Vagina (tissue), 2 donors: Measurements from ENCODE around the gene ENTREP3. TPM values are rescaled to one million over a fixed set of nuclear protein-coding genes. Genes with fewer than 3 reads are reported as not detected.
"Not testable (repeated sequence)": the region's sequence is repeated elsewhere in the genome, so short reads cannot be mapped to it uniquely, and the experiment has no call there.

ENCODE experiments used
- DNase-seq, 2 donors: peaks; one replicate each; pipeline ENCODE4 v3.0.0-alpha.2; 2017; ENCODE audit errors: extremely low spot score in 2 of 2
- H3K27ac ChIP-seq: fragments of 200-600 bp; sonication (generic); one replicate; pipeline ENCODE4 v1.5.1; 2019
- H3K27me3 ChIP-seq: fragments of 200-600 bp; sonication (generic); one replicate; pipeline ENCODE4 v1.5.1; 2019
- H3K36me3 ChIP-seq, 2 donors: fragments of 200-600 bp; sonication (generic); one replicate each; pipeline ENCODE4 v1.5.1; 2017 to 2019
- H3K4me1 ChIP-seq: fragments of 200-600 bp; sonication (generic); one replicate; pipeline ENCODE4 v1.5.1; 2019
- H3K4me3 ChIP-seq, 2 donors: fragments of 200-600 bp; sonication (generic); 1 replicate in 1 of 2; 2 replicates in 1 of 2; pipeline ENCODE4 v1.5.1; 2016 to 2019
- H3K9me3 ChIP-seq: fragments of 200-600 bp; sonication (generic); one replicate; pipeline ENCODE4 v1.5.1; 2019
- CTCF ChIP-seq, 3 experiments: fragments of 450-650 bp in 2 of 3; fragments of 200-600 bp in 1 of 3; sonication (generic) in 1 of 3; IDR thresholded peaks; one replicate each; pipeline ENCODE4 v1.5.1; 2017 to 2019; ENCODE audit warnings: antibody characterized with exemption in 3 of 3, mild to moderate bottlenecking in 2 of 3, moderate library complexity in 2 of 3
- POLR2A ChIP-seq, 2 donors: fragments of 450-650 bp; IDR thresholded peaks; one replicate each; pipeline ENCODE4 v1.6.1; 2017; ENCODE audit warnings: antibody characterized with exemption in 2 of 2, mild to moderate bottlenecking in 2 of 2, moderate library complexity in 2 of 2
- POLR2AphosphoS5 ChIP-seq, 2 donors: sonication (generic); formaldehyde crosslinking; IDR thresholded peaks; one replicate each; pipeline ENCODE4 v1.9.0; 2017; ENCODE audit warnings: antibody characterized with exemption in 2 of 2, mild to moderate bottlenecking in 2 of 2, low read depth in 1 of 2; ENCODE audit not compliant: insufficient read depth in 1 of 2
- intact Hi-C: fragments of 100-400 bp; cut with DNase I; formaldehyde crosslinking; loops from one replicate; pipeline ENCODE4 v1.15.1; 2023
- total RNA-seq: library from RNA; depleted of rRNA; stranded (reverse); fragments of >200 nt; gene quantifications from one replicate; pipeline ENCODE4 v1.2.3, GENCODE V29; 2016

Gene ENTREP3
- total RNA-seq, 1 donor from 2014 or later, result 21.1 TPM

GRCh38 chr1:155294520-155295182, 39.4 kb upstream of the ENTREP3 start:
- intact Hi-C loops, result no loop called here
- no peak for DNase-seq
- Histone ChIP-seq H3K27me3 (no peaks in the 10 kb centered on the region), H3K36me3 (no peaks in the 10 kb centered on the region), H3K27ac (no peak overlapping the region), H3K9me3 (no peaks in the 10 kb centered on the region), H3K4me1 (peaks cover 15% of the 10 kb centered on the region), H3K4me3 (peak overlapping the region in 1 of 2 donors; percentile 25)
- TF ChIP-seq POLR2A (IDR thresholded peaks at IDR 0.05) (no peak), POLR2AphosphoS5 (IDR thresholded peaks at IDR 0.05; ENCODE audit: insufficient read depth in 1 of 2, low read depth in 1 of 2) (no peak), CTCF (IDR thresholded peaks at IDR 0.05) (no peak)

- no peaks in the 10 kb centered on the region for H3K36me3 ChIP-seq
- no peak for DNase-seq
- H3K27me3 ChIP-seq, result no peaks in the 10 kb centered on the region
- no peak overlapping the region for H3K4me3 ChIP-seq
- TF ChIP-seq POLR2A (IDR thresholded peaks at IDR 0.05) (no peak), POLR2AphosphoS5 (IDR thresholded peaks at IDR 0.05; ENCODE audit: insufficient read depth in 1 of 2, low read depth in 1 of 2) (no peak), CTCF (IDR thresholded peaks at IDR 0.05) (no peak)
- peaks cover 15% of the 10 kb centered on the region for H3K4me1 ChIP-seq
- intact Hi-C loops, result no loop called here
- H3K27ac ChIP-seq, result no peak overlapping the region
- no peaks in the 10 kb centered on the region for H3K9me3 ChIP-seq
These were observed 37.9 kb upstream of the ENTREP3 start for GRCh38 chr1:155293086-155293749.

GRCh38 chr1:155291006-155291405, 35.7 kb upstream of the ENTREP3 start:
- intact Hi-C loops, DNase-seq, H3K27ac ChIP-seq, H3K4me3 ChIP-seq, H3K9me3 ChIP-seq, H3K27me3 ChIP-seq, H3K36me3 ChIP-seq: not testable (repeated sequence)
- peaks cover 15% of the 10 kb centered on the region for H3K4me1 ChIP-seq

GRCh38 chr1:155287987-155288543, 32.8 kb upstream of the ENTREP3 start:
- Histone ChIP-seq H3K27ac (no peak overlapping the region), H3K4me3 (no peak overlapping the region), H3K27me3 (no peaks in the 10 kb centered on the region), H3K36me3 (peaks cover 0 to 5% of the 10 kb centered on the region in 2 donors), H3K4me1 (no peaks in the 10 kb centered on the region), H3K9me3 (no peaks in the 10 kb centered on the region)
- TF ChIP-seq POLR2AphosphoS5 (IDR thresholded peaks at IDR 0.05; ENCODE audit: insufficient read depth in 1 of 2, low read depth in 1 of 2) (no peak), POLR2A (IDR thresholded peaks at IDR 0.05) (no peak), CTCF (IDR thresholded peaks at IDR 0.05) (no peak)
- intact Hi-C loops, result no loop called here
- DNase-seq, result no peak

GRCh38 chr1:155286544-155286943, 31.3 kb upstream of the ENTREP3 start:
- TF ChIP-seq CTCF (IDR thresholded peaks at IDR 0.05), result no peak
- TF ChIP-seq POLR2A (IDR thresholded peaks at IDR 0.05), result no peak
- no peak for TF ChIP-seq POLR2AphosphoS5 (IDR thresholded peaks at IDR 0.05; ENCODE audit: insufficient read depth in 1 of 2, low read depth in 1 of 2)
- intact Hi-C loops, result no loop called here
- Histone ChIP-seq H3K27ac (no peak overlapping the region), H3K27me3 (no peaks in the 10 kb centered on the region), H3K36me3 (peaks cover 0 to 5% of the 10 kb centered on the region in 2 donors), H3K4me1 (no peaks in the 10 kb centered on the region), H3K9me3 (no peaks in the 10 kb centered on the region), H3K4me3 (no peak overlapping the region)
- DNase-seq, result no peak
